ENCODE data around the gene NKPD1.

The NKPD1 gene

GRCh38 chr19:45168767-45169351 is 8.1 kb upstream of the NKPD1 start:
- H3K4me1 ChIP-seq (ENCODE audit: control extremely low read depth in 1 of 4, control insufficient read depth in 4 of 4, insufficient read depth in 4 of 4, low read length in 3 of 4) = peaks cover 3 to 78% (median 64%) of the 10 kb centered on the region in 4 experiments
- DNase-seq = no peak
- POLR2A ChIA-PET = interaction anchor here (0.8 kb wide), 1 partner anchor 9 kb away, joined by 3 read pairs; the partner anchor contains the start of genes BLOC1S3 and TRAPPC6A
- peaks cover 0 to 9% (median 2%) of the 10 kb centered on the region in 4 experiments for H3K36me3 ChIP-seq (ENCODE audit: control insufficient read depth in 4 of 4, insufficient read depth in 4 of 4, low read length in 3 of 4)
- no peaks in the 10 kb centered on the region for H3K9me3 ChIP-seq (ENCODE audit: control extremely low read depth in 1 of 5, control insufficient read depth in 4 of 5, insufficient read depth in 2 of 5, low read depth in 1 of 5, low read length in 4 of 5)
- H3K27me3 ChIP-seq (replicated peaks in 2 of 5; ENCODE audit: control insufficient read depth in 4 of 5, insufficient read depth in 5 of 5, low read length in 4 of 5) = no peaks in the 10 kb centered on the region
- no peak overlapping the region for H3K4me3 ChIP-seq (ENCODE audit: control insufficient read depth in 1 of 7, extremely low read depth in 1 of 7, insufficient read depth in 4 of 7, low read depth in 2 of 7, low read length in 6 of 7)
- WGBS (ENCODE audit: insufficient coverage) = 83% methylated on average over 16 of the region's 16 CpGs
- CTCF ChIA-PET = interaction anchor here (1.1 kb wide), 1 partner anchor 104 kb away, joined by 3 read pairs; no protein-coding TSS in a partner anchor
- H3K27ac ChIP-seq (ENCODE audit: insufficient read depth in 1 of 2, low read depth in 1 of 2, low read length in 2 of 2, poor library complexity in 1 of 2, severe bottlenecking in 2 of 2) = no peak overlapping the region

GRCh38 chr19:45166723-45167252 is 6.0 kb upstream of the NKPD1 start:
- ChIA-PET CTCF (interaction anchor here (1.3 to 5.4 kb wide), 3 partner anchors 11 to 20 kb away, joined by 4 to 15 read pairs (median 8); partner anchors contain the start of gene TRAPPC6A), POLR2A (interaction anchor here (0.7 kb wide), 1 partner anchor 74 kb away, joined by 3 read pairs; the partner anchor contains the start of gene PPP1R37)
- peaks cover 3 to 65% (median 49%) of the 10 kb centered on the region in 4 experiments for H3K4me1 ChIP-seq (ENCODE audit: control extremely low read depth in 1 of 4, control insufficient read depth in 4 of 4, insufficient read depth in 4 of 4, low read length in 3 of 4)
- no peak overlapping the region for H3K27ac ChIP-seq (ENCODE audit: insufficient read depth in 1 of 2, low read depth in 1 of 2, low read length in 2 of 2, poor library complexity in 1 of 2, severe bottlenecking in 2 of 2)
- no peak overlapping the region for H3K4me3 ChIP-seq (ENCODE audit: control insufficient read depth in 1 of 7, extremely low read depth in 1 of 7, insufficient read depth in 4 of 7, low read depth in 2 of 7, low read length in 6 of 7)
- no peaks in the 10 kb centered on the region for H3K9me3 ChIP-seq (ENCODE audit: control extremely low read depth in 1 of 5, control insufficient read depth in 4 of 5, insufficient read depth in 2 of 5, low read depth in 1 of 5, low read length in 4 of 5)
- no peak for DNase-seq
- peaks cover 0 to 9% (median 2%) of the 10 kb centered on the region in 4 experiments for H3K36me3 ChIP-seq (ENCODE audit: control insufficient read depth in 4 of 4, insufficient read depth in 4 of 4, low read length in 3 of 4)
- H3K27me3 ChIP-seq (replicated peaks in 2 of 5; ENCODE audit: control insufficient read depth in 4 of 5, insufficient read depth in 5 of 5, low read length in 4 of 5) = no peaks in the 10 kb centered on the region
- 86% methylated on average over 12 of the region's 14 CpGs for WGBS (ENCODE audit: insufficient coverage)

GRCh38 chr19:45164577-45165335 is 4.0 kb upstream of the NKPD1 start:
- WGBS (ENCODE audit: insufficient coverage) = 26% methylated on average over 22 of the region's 27 CpGs
- H3K9me3 ChIP-seq (ENCODE audit: control extremely low read depth in 1 of 5, control insufficient read depth in 4 of 5, insufficient read depth in 2 of 5, low read depth in 1 of 5, low read length in 4 of 5) = no peaks in the 10 kb centered on the region
- peak overlapping the region in 2 of 7 experiments; percentile 1 to 4 for H3K4me3 ChIP-seq (ENCODE audit: control insufficient read depth in 1 of 7, extremely low read depth in 1 of 7, insufficient read depth in 4 of 7, low read depth in 2 of 7, low read length in 6 of 7)
- H3K27me3 ChIP-seq (replicated peaks in 2 of 5; ENCODE audit: control insufficient read depth in 4 of 5, insufficient read depth in 5 of 5, low read length in 4 of 5) = no peaks in the 10 kb centered on the region
- H3K36me3 ChIP-seq (ENCODE audit: control insufficient read depth in 4 of 4, insufficient read depth in 4 of 4, low read length in 3 of 4) = peaks cover 0 to 9% (median 2%) of the 10 kb centered on the region in 4 experiments
- ChIA-PET POLR2A (interaction anchor here (0.6 to 0.8 kb wide), 4 partner anchors 13 to 203 kb away, joined by 3 to 7 read pairs (median 4); partner anchors contain the start of genes BLOC1S3 and TRAPPC6A), CTCF (interaction anchor here (1.2 to 5.4 kb wide), 6 partner anchors 12 to 52 kb away, joined by 3 to 15 read pairs (median 4); partner anchors contain the start of genes BLOC1S3 and TRAPPC6A)
- no peak overlapping the region for H3K27ac ChIP-seq (ENCODE audit: insufficient read depth in 1 of 2, low read depth in 1 of 2, low read length in 2 of 2, poor library complexity in 1 of 2, severe bottlenecking in 2 of 2)
- peak; percentile 37 to 82 (median 81) for DNase-seq
- peaks cover 0 to 44% (median 29%) of the 10 kb centered on the region in 4 experiments for H3K4me1 ChIP-seq (ENCODE audit: control extremely low read depth in 1 of 4, control insufficient read depth in 4 of 4, insufficient read depth in 4 of 4, low read length in 3 of 4)

- Histone ChIP-seq H3K4me3 (ENCODE audit: control insufficient read depth in 1 of 7, extremely low read depth in 1 of 7, insufficient read depth in 4 of 7, low read depth in 2 of 7, low read length in 6 of 7) (peak overlapping the region in 2 of 7 experiments; percentile 1 to 4), H3K27me3 (replicated peaks in 2 of 5; ENCODE audit: control insufficient read depth in 4 of 5, insufficient read depth in 5 of 5, low read length in 4 of 5) (peaks cover 0 to 6% (median 0%) of the 10 kb centered on the region in 5 experiments), H3K4me1 (ENCODE audit: control extremely low read depth in 1 of 4, control insufficient read depth in 4 of 4, insufficient read depth in 4 of 4, low read length in 3 of 4) (peaks cover 0 to 39% (median 27%) of the 10 kb centered on the region in 4 experiments), H3K36me3 (ENCODE audit: control insufficient read depth in 4 of 4, insufficient read depth in 4 of 4, low read length in 3 of 4) (peaks cover 0 to 5% (median 1%) of the 10 kb centered on the region in 4 experiments), H3K27ac (ENCODE audit: insufficient read depth in 1 of 2, low read depth in 1 of 2, low read length in 2 of 2, poor library complexity in 1 of 2, severe bottlenecking in 2 of 2) (no peak overlapping the region), H3K9me3 (ENCODE audit: control extremely low read depth in 1 of 5, control insufficient read depth in 4 of 5, insufficient read depth in 2 of 5, low read depth in 1 of 5, low read length in 4 of 5) (no peaks in the 10 kb centered on the region)
- 81% methylated on average over 8 of the region's 15 CpGs for WGBS (ENCODE audit: insufficient coverage)
- DNase-seq = no peak
- CTCF ChIA-PET = interaction anchor here (1.2 to 5.4 kb wide), 5 partner anchors 11 to 46 kb away, joined by 3 to 15 read pairs (median 5); partner anchors contain the start of genes BLOC1S3 and TRAPPC6A
- POLR2A ChIA-PET = interaction anchor here (0.8 kb wide), 3 partner anchors 14 to 89 kb away, joined by 3 to 7 read pairs (median 4); partner anchors contain the start of genes BLOC1S3 and TRAPPC6A
These were observed 3.1 kb upstream of the NKPD1 start for GRCh38 chr19:45163751-45164460.

DNA sequence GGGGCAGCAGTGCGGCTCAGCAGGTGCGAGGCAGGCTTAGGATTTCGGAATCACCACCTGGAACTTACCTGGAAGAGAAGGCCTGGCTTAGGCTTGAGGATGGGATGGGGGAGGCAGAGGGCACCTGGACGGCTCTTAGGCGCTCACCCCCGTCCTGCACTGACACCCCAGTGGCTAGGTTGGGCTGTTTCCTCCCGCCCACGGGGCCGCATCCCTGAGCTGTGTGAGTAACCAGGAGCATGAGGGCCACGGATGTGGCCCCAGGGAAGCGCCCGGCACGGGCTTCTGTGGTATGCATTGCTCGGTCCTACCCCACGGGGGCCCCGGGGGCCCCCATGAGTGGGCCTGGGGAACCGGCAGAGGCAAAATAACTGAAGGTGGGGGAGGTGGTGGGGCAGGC is 2.4 kb upstream of the NKPD1 start:
- DNase-seq = no peak
- H3K9me3 ChIP-seq (ENCODE audit: control extremely low read depth in 1 of 5, control insufficient read depth in 4 of 5, insufficient read depth in 2 of 5, low read depth in 1 of 5, low read length in 4 of 5) = no peaks in the 10 kb centered on the region
- no peak overlapping the region for H3K4me3 ChIP-seq (ENCODE audit: control insufficient read depth in 1 of 7, extremely low read depth in 1 of 7, insufficient read depth in 4 of 7, low read depth in 2 of 7, low read length in 6 of 7)
- 95% methylated on average over 11 of the region's 17 CpGs for WGBS (ENCODE audit: insufficient coverage)
- peaks cover 0 to 13% (median 0%) of the 10 kb centered on the region in 5 experiments for H3K27me3 ChIP-seq (replicated peaks in 2 of 5; ENCODE audit: control insufficient read depth in 4 of 5, insufficient read depth in 5 of 5, low read length in 4 of 5)
- CTCF ChIA-PET = interaction anchor here (1.1 to 5.4 kb wide), 3 partner anchors 17 to 24 kb away, joined by 3 to 15 read pairs (median 4); no protein-coding TSS in a partner anchor
- H3K36me3 ChIP-seq (ENCODE audit: control insufficient read depth in 4 of 4, insufficient read depth in 4 of 4, low read length in 3 of 4) = no peaks in the 10 kb centered on the region
- peaks cover 0 to 35% (median 32%) of the 10 kb centered on the region in 4 experiments for H3K4me1 ChIP-seq (ENCODE audit: control extremely low read depth in 1 of 4, control insufficient read depth in 4 of 4, insufficient read depth in 4 of 4, low read length in 3 of 4)
- H3K27ac ChIP-seq (ENCODE audit: insufficient read depth in 1 of 2, low read depth in 1 of 2, low read length in 2 of 2, poor library complexity in 1 of 2, severe bottlenecking in 2 of 2) = no peak overlapping the region
- POLR2A ChIA-PET = interaction anchor here (0.8 kb wide), 1 partner anchor 15 kb away, joined by 4 read pairs; the partner anchor contains the start of gene TRAPPC6A

GRCh38 chr19:45162608-45163143 is 1.9 kb upstream of the NKPD1 start:
- CTCF ChIA-PET = interaction anchor here (1.1 to 5.4 kb wide), 2 partner anchors 16 to 24 kb away, joined by 3 to 15 read pairs; no protein-coding TSS in a partner anchor
- Histone ChIP-seq H3K27me3 (replicated peaks in 2 of 5; ENCODE audit: control insufficient read depth in 4 of 5, insufficient read depth in 5 of 5, low read length in 4 of 5) (peaks cover 0 to 17% (median 0%) of the 10 kb centered on the region in 5 experiments), H3K36me3 (ENCODE audit: control insufficient read depth in 4 of 4, insufficient read depth in 4 of 4, low read length in 3 of 4) (no peaks in the 10 kb centered on the region), H3K4me3 (ENCODE audit: control insufficient read depth in 1 of 7, extremely low read depth in 1 of 7, insufficient read depth in 4 of 7, low read depth in 2 of 7, low read length in 6 of 7) (no peak overlapping the region), H3K9me3 (ENCODE audit: control extremely low read depth in 1 of 5, control insufficient read depth in 4 of 5, insufficient read depth in 2 of 5, low read depth in 1 of 5, low read length in 4 of 5) (no peaks in the 10 kb centered on the region), H3K4me1 (ENCODE audit: control extremely low read depth in 1 of 4, control insufficient read depth in 4 of 4, insufficient read depth in 4 of 4, low read length in 3 of 4) (peaks cover 0 to 35% (median 32%) of the 10 kb centered on the region in 4 experiments), H3K27ac (ENCODE audit: insufficient read depth in 1 of 2, low read depth in 1 of 2, low read length in 2 of 2, poor library complexity in 1 of 2, severe bottlenecking in 2 of 2) (no peak overlapping the region)
- DNase-seq = no peak
- WGBS (ENCODE audit: insufficient coverage) = over 99% methylated on average over 15 of the region's 18 CpGs
- POLR2A ChIA-PET = interaction anchor here (1.0 kb wide), 1 partner anchor 14 kb away, joined by 3 read pairs; no protein-coding TSS in a partner anchor
